ENCODE results near the gene ARHGEF25.

Gene ARHGEF25

DNA sequence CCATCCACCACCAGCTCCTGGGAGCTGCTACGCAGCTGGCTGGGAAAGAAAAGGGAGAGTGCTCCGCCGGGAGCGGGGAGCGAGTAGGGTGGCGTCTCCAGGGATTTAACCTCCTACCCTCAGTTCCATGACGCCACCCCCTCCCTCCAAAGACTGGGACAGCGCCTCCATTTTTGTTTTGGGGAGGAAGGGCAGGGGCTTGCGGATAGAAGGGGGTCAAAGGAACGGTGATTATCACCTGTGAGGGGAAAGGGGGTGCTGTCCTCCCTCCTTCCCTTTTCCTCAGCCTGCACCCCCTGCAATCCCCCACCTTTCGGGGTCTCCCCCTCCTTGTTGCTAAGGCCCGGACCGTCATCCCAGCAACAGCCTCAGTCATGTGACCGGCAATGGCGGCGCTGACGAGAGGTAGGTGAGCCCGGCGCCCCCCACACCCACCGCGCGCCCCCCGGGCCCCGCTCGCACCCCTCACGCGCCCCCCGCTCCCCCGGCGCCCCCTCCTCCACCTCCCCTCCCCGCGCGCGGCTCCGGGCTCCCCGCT, 6.7 kb upstream of the ARHGEF25 start, which contains the start of gene DTX3:
TSS of gene DTX3 (plus strand) at position 371 of the 538 bp plus-strand sequence. CDS start 1,694 bp downstream, outside the sequence.
- no peak for DNase-seq (ENCODE audit: low read depth)
- H3K4me3 ChIP-seq (ENCODE audit: low read depth, low read length) = peak within 1 kb of the TSS; percentile 51
- TF ChIP-seq, protein P1, sequence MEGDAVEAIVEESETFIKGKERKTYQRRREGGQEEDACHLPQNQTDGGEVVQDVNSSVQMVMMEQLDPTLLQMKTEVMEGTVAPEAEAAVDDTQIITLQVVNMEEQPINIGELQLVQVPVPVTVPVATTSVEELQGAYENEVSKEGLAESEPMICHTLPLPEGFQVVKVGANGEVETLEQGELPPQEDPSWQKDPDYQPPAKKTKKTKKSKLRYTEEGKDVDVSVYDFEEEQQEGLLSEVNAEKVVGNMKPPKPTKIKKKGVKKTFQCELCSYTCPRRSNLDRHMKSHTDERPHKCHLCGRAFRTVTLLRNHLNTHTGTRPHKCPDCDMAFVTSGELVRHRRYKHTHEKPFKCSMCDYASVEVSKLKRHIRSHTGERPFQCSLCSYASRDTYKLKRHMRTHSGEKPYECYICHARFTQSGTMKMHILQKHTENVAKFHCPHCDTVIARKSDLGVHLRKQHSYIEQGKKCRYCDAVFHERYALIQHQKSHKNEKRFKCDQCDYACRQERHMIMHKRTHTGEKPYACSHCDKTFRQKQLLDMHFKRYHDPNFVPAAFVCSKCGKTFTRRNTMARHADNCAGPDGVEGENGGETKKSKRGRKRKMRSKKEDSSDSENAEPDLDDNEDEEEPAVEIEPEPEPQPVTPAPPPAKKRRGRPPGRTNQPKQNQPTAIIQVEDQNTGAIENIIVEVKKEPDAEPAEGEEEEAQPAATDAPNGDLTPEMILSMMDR (IDR thresholded peaks at IDR 0.05; ENCODE audit: control insufficient read depth, extremely low read depth, insufficient read depth) = no peak

DNA sequence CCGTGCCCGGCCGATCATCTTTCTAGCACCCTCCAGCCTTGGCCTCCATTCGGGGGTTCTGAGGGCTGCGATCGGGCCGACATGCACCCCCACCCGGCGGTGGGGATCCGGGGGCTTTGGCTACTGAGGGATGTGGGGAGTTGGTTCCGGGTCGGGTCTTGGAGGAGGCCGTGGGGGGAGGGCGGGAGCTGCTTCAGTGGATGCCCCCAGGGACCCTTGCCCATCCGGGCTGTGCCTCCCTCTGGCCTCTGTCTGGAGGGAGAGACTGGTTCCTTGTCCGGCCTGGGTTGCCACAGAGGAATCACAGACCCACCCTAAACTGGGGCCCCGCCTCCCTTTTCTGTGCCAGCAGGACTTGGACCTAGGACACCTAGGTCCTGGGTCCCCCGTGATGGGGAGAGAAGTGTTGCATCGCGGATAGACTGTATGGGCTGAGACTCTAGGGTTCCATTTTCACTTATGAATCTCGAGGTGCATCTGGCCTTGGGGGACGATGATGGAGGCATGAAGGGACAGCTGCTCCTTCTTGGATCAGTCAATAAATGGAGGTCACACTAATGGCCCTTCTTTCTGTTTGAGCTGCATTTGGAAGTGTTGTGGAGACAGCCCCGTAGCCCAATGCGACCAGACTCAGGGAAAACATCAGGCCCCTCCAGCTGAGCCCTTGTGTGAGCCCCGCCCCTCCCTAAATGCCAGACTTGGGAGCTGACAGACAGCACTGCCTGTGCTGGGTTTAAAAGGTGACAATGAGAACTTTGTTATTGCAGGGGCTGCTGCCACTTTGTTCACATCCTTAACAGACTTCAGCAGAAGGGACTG, 6.0 kb upstream of the ARHGEF25 start:
- TF ChIP-seq, protein P1 (IDR thresholded peaks at IDR 0.05; ENCODE audit: control insufficient read depth, extremely low read depth, insufficient read depth) = no peak
- peak overlapping the region; percentile 51 for H3K4me3 ChIP-seq (ENCODE audit: low read depth, low read length)
- no peak for DNase-seq (ENCODE audit: low read depth)

DNA sequence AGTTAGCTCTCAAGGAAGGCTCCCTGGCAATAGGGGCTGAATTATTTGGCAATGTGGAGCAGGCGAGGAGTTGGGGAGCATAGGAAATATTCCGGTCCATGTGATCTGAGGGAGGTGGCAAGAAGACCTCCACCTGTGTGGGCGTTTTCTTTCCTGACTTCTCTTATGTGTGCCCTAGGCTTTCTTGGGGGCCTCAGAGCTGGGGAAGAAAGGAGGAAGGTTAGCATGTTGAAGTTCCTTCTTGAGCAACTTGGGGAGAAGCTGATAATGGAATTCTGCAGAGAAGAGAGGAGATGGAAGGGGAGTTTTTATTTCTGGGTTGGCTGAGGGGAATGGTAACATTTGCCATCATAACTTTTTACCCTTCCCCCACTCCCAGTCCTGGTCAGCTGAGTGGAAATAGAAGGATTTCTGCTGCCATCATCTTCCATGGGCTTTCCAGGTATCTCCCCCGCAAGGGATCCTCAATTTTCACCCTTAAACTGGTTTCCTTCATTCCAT, 5.4 kb upstream of the ARHGEF25 start:
- H3K4me3 ChIP-seq (ENCODE audit: low read depth, low read length) = no peak overlapping the region
- DNase-seq (ENCODE audit: low read depth) = no peak
- TF ChIP-seq, protein P1 (IDR thresholded peaks at IDR 0.05; ENCODE audit: control insufficient read depth, extremely low read depth, insufficient read depth) = no peak

DNA sequence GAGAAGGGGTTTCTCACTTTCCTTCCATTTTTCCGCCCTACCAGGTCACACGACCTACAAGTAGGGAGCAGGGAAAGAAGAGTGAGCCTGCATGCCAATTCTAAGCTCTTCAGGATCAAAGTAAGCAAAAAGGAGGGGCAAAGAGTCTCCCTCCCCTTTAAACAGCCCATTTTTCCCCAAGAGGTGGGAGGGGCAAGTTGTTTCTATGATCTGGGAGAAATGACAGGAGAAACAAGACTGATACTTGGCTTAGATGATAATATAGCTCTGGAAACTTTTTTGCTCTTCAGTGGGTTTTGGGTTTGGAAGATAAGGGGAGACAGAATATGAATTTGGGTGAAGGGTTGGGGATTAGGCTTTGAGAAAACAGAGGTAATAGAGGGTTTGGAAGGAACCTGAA, 4.8 kb upstream of the ARHGEF25 start:
- TF ChIP-seq, protein P1 (IDR thresholded peaks at IDR 0.05; ENCODE audit: control insufficient read depth, extremely low read depth, insufficient read depth) = no peak
- no peak for DNase-seq (ENCODE audit: low read depth)
- H3K4me3 ChIP-seq (ENCODE audit: low read depth, low read length) = no peak overlapping the region

DNA sequence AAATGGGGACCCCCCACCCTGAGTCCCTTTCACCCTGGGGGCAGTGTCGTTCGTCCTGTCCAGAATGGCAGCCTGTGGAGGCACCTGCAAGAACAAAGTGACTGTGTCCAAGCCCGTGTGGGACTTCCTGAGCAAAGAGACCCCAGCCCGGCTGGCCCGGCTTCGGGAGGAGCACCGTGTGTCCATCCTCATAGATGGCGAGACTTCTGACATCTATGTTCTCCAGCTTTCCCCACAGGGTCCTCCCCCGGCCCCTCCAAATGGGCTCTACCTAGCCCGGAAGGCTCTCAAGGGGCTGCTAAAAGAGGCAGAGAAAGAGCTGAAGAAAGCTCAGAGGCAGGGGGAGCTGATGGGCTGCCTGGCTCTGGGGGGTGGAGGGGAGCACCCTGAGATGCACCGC, 4.4 kb upstream of the ARHGEF25 start:
- no peak overlapping the region for H3K4me3 ChIP-seq (ENCODE audit: low read depth, low read length)
- TF ChIP-seq, protein P1 (IDR thresholded peaks at IDR 0.05; ENCODE audit: control insufficient read depth, extremely low read depth, insufficient read depth) = no peak
- DNase-seq (ENCODE audit: low read depth) = no peak

DNA sequence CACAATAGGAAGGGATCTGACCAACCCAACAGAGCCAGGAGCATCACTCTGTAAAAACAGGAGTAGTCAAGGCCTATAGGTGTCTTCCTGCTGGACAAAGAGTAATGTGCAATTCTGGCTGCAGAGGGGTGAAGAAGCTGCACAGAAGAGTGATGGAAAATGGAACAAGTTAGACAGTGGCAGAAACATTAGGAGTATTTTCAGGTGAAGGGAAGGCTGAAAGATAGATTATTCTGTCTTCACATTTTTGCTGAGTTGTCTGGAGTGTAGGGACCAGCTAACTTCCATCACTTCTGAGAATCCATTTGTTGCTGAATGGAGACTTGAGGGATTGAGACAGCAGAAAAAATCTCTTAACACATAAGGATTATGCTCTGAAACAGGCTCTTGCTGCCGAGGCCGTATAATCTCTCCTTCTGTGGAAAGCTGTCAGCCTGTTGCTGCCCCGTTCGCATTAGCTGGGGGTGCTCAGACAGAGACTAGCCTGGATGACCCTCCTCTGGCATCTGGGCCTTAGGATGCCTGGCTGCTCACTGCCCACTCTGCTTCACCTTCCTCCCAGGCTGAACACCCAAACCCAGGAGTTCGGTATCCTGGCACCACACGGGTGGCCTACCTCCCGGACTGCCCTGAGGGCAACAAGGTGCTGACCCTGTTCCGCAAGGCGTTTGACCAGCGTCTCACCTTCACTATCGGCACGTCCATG, 3.1 kb upstream of the ARHGEF25 start:
- no peak overlapping the region for H3K4me3 ChIP-seq (ENCODE audit: low read depth, low read length)
- TF ChIP-seq, protein P1 (IDR thresholded peaks at IDR 0.05; ENCODE audit: control insufficient read depth, extremely low read depth, insufficient read depth) = no peak
- no peak for DNase-seq (ENCODE audit: low read depth)
